Stromal cell of bone marrow (primary cell): ENCODE results near the gene SOCS1.

Source experiments
- DNase-seq: peaks from one replicate; pipeline ENCODE4 v3.0.0-alpha.2; 2012; ENCODE audit warnings: low read depth

Gene SOCS1

GRCh38 chr16:11259655-11260595 is 3.9 kb upstream of the SOCS1 start:
- DNase-seq, result no peak

DNA sequence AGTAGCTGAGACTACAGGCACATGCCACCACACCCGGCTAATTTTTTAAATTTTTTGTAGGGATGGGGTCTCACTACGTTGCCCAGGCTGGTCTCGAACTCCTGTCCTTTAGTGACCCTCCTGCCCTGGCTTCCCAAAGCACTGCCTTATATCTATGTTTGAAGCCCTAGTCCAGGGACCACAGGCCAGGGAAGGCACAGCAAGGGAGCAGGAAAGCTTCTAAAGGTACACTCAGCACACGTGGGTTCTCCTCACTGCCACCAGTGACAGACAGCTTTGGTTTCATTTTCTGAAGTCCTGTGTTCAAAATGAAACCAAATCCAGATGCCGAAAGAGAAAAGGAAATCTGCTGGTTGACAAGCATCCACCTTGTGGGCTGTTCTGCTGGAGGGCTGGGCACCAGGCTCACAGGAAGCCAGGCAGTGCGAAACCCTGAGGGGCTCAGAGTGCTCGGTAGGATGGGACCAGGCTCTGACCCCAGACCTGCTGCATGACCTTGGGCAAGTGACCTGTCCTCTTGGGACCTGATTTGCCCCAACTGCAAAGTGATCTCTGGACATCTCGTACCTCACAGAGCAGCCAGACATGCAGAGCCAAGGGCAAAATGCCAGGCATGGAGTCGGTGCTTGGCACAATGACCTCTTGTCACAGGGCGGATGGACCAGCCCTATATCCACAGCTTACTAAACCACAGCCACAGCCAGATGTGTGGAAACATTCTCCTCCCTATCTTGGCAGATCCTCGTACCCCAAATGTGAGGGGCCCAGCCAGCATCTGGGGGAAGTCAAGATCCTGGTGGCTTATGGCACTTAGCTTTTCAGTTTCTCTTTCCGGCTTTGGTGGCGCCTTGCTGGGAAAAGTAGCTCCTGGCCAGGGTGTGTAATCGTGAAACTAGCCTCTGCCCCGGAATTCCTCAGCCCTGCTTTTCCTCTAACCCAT is 2.8 kb upstream of the SOCS1 start:
- no peak for DNase-seq

DNA sequence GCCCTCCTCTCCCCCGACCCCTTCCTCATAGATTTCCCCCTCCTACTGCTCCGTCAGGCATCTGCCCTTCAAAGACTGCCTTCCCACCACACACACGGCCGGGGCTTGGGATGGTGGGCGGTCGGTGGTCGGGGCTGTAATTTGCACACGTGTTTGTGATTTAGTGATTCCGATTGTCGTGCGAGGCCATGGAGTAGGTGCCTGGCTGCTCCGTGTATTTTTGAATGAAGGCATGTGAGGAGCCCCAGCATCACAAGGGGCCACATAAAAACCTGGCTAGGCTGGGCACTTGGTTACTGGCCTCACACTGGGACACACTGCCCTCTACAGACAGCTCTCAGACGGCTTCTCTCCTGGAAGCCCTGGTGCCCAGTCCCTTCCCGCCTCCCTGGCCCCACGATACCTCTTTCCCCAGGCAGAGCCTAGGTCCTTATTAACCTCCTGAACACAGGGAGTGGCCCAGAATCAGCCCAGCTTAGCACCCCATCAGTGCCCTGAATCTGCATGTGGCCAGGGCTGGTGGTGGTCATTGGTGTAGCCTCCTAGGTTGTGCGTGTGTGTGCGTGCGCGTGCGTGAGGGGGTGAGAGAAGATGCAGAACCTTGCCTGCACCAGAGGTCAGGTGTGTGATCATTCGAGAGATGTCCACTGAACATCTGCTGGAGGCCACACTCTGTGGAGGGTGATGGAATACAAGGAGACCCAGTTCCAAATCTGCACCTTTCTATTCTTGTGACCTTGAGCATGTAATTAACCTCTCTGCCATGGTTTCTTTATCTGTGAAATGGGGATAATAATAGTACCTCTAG is 1.3 kb upstream of the SOCS1 start:
- DNase-seq, result peak; percentile 78

GRCh38 chr16:11256661-11257130 is 692 bp upstream of the SOCS1 start:
- DNase-seq, result peak; percentile 38

DNA sequence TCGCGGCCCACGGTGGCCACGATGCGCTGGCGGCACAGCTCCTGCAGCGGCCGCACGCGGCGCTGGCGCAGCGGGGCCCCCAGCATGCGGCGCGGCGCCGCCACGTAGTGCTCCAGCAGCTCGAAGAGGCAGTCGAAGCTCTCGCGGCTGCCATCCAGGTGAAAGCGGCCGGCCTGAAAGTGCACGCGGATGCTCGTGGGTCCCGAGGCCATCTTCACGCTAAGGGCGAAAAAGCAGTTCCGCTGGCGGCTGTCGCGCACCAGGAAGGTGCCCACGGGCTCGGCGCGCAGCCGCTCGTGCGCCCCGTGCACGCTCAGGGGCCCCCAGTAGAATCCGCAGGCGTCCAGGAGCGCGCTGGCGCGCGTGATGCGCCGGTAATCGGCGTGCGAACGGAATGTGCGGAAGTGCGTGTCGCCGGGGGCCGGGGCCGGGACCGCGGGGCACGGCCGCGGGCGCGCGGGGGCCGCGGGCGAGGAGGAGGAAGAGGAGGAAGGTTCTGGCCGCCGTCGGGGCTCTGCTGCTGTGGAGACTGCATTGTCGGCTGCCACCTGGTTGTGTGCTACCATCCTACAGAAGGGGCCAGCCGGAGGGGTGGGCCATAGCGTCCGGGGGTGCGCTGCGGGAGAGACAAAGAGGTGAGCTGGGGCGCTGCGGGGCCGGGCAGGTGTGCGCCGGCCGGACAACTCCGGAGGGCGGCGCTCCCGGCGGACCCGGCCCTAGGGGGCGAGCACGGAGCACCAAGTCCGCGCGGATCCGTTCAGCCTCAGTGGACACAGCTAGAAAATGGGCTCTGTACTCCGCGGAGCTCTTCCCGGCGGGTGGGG is 879 bp downstream of the SOCS1 start:
- DNase-seq, result no peak

DNA sequence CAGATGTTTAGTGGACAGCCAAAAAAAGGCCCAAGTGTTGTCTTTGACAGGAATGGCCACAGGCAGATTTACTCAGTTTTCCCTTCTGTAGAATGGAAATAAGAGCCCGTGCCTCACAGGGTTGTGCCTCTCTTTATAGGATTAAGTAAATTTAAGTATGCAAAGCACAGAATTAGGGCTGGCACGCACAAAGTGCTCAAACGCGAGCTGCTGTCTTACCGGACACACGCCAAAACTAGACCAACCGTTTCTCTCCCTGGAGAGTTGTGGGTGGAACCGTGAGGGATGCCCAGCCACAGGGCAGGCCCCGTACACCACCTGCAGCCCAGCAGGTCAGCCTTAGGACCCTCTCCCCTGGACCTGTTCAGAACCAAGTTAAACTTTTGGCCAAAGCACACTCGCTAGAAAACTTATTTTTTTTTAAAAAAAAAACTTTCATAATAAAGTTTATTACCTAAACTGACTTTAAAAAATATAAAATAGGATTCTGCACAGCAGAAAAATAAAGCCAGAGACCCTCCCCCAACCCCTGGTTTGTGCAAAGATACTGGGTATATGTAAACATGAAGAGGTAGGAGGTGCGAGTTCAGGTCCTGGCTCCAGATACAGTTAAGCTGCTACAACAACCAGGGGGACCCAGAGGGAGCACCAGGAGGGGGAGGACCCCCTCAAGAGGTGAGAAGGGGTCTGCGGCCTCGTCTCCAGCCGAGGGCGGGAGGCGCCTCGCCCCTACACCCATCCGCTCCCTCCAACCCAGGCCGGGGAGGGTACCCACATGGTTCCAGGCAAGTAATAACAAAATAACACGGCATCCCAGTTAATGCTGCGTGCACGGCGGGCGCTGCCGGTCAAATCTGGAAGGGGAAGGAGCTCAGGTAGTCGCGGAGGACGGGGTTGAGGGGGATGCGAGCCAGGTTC is 1.8 kb downstream of the SOCS1 start:
- DNase-seq, result no peak

DNA sequence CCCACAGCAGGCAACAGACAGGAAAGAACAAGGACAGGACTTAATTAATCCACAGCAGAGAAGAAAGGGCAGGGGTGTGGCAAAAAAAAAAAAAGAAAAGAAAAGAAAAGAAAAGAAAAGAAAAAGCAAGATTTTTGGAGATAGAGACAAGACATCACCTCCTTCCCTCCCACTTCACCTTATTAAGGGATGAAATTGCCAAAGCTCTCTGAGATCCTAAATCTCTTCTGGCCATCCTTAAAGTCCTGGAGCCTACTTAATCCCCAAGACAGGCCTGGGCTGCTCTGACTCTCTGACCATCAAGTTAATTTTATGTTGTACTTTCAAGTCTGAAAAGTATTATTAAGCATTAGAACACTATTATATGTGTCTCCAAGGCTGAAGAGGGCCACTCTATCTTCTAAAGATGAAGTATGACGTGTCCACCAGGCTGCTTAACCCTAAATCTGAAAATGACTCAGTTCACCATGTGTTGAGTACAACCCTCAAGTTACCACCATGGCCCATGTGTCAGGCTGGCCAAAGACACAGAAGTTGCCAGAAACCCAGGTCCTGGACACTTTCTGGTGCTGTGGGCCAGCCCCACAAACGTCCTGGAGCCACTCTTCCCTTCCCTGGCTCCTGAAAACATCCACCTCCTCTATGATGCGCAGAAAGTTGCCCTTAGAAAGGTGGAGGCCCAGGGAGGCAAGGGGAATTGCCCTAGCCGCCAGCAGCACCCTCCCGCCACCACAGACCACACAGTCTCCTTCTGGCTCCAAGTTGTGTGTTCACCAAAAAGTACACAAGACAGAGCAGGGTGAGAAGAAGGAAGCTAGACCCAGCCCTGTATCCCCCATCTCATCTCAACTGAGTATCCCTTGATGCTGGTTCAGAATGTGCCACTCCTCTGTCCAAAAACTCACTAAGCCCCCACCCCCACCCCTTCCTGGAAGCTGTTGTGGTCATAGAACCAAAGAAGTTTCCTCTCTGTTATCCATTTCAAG is 2.7 kb downstream of the SOCS1 start:
- no peak for DNase-seq

GRCh38 chr16:11252482-11252931 is 3.5 kb downstream of the SOCS1 start:
- no peak for DNase-seq

GRCh38 chr16:11251525-11252481 is 4.2 kb downstream of the SOCS1 start:
- no peak for DNase-seq

GRCh38 chr16:11250786-11251524 is 5.0 kb downstream of the SOCS1 start:
- DNase-seq, result no peak

DNA sequence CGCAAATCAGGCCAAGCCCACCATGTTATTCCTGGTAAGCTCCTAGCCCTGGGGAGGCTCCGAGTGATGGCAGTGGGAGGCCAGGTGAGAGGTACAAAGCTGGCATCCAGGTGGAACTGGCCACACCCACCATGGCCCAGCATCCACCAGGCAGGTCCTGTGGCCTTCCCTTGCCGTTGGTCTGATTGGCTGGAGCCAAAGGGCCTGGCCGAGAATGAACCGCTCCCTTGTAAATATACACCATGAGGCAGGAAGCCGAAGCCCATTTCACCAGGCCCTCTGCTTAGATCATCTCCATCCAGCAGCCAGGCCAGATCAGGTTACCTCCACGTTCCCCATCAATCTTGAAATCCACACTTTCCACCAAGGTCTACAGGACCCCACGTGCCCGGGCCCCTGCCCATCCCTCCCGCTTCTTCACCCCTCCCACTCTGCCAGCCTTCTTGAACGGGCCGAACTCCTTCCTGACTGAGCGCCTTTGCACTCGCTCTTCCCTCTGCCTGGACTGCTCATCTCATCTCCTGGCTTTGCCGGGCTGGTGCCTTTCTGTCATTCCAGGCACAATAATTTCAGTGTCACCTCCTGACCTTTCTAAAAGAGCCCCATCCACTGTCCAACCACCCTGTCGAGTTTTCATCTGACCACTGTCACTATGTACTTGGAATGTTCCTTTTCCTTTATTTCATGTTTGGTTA is 5.8 kb downstream of the SOCS1 start:
- DNase-seq, result no peak

DNA sequence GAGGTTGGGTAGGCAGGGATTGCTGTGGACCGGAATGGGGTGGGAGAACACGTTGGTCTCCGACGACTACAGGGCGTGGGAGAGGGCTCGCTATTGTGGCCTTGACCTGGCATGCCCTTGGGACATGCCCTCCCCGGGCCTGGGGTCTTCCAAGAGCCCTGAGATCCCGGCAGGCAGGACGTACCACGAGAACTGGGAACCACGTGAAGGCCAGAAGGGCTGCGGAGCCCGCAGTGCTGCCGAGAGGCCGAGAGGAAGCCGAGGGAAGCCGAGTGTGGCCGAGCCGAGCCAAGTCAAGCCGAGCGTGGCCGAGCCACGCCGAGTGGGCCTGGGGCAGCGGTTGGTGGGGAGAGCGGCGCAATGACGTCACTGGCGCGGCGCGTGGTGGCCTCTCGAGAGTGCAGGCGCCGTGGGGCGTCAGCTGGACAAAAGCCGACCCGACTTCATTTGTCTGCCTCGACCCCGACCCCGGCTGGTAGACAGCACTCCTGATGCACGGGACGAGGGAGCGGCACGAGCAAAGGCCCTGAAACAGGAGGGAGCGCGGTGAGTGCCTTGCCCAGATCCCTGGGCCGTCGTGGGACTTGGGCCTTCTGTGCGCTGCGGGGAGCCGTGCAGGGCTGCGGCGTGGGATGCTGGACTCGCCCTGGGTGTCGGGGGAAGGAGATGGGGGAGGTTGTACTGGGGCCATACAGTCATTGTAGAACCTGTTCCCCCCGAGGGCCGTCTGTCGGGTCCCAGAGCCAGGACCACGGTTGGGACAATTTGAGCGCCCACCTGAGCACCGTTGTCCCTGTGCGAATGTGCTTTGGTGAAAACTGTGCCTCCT is 6.6 kb downstream of the SOCS1 start:
- DNase-seq, result no peak

DNA sequence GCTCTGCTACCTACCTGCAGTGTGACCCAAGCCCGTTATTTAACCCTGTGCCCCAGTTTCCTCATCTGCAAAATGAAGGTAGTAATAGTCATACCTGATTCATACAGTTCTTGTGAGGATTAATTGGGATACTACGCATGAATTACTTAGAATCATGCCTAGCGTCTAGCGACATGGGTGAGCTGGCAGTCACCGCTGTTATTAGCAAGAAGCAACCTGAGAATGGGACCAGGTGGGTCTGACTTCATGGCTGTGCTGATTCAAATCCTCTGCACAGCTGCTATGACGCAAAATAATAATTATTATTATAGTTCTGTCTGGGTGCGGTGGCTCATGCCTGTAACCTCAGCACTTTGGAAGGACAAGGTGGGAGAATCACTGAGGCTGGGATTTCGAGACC is 7.9 kb downstream of the SOCS1 start:
- DNase-seq, result no peak

DNA sequence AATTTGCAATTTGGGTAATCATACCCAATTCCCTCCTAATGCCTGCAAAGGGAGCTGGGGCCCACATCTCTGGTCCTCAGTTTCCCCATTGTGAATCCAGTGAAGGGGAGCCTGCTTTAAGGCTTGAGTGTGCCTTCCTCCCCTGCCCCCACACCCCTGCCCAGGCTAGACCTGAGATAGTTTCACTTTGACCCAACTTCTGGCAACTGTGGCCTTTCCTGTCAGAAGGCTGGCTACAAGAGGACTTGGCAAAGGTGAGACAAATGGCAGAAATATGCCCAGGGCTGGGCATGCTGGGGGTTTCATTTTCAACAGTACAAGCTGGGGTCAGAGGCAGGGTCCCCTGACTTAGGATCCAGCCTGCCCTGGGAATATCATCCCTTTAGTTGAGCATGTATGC is 10.0 kb downstream of the SOCS1 start:
- no peak for DNase-seq

DNA sequence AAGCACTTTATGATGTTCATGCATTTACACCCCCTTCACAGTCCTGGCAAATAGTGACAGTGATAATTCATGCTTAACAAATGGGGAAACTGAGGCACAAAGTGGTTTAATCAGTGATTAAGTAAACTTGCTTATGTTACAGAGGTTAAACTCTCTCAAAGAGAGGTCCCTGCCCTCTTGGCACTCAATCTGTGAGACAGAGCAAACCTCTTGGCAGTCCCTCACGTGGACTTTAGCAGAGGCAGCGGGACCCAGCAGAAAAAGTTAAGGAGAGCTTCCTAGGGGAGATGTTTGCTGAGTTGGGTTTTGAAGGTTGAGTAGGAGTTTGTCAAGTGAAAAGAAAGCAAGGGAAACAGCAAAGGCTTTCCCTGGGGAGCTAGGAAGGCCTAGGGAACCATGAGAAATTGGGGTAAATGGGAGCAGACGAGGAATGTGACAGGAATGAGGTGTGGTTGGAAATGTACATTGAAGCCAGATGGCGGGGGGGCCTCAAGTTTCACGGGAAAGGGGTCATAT is 10.7 kb downstream of the SOCS1 start:
- DNase-seq, result no peak
